GM18505 (cell line): Measurements from ENCODE around the gene ARHGAP21.

Experiments used
- ATAC-seq: cut with Tn5 transposase; IDR thresholded peaks from one replicate; pipeline ENCODE4 v1.9.1; 2021; ENCODE audit not compliant: unreplicated experiment
- POLR2A ChIP-seq: IDR thresholded peaks from 4 replicates; pipeline ENCODE4 v1.6.1; 2011; ENCODE audit warnings: borderline replicate concordance; ENCODE audit not compliant: insufficient read depth, insufficient read length; ENCODE audit errors: extremely low read depth

ARHGAP21 gene

DNA sequence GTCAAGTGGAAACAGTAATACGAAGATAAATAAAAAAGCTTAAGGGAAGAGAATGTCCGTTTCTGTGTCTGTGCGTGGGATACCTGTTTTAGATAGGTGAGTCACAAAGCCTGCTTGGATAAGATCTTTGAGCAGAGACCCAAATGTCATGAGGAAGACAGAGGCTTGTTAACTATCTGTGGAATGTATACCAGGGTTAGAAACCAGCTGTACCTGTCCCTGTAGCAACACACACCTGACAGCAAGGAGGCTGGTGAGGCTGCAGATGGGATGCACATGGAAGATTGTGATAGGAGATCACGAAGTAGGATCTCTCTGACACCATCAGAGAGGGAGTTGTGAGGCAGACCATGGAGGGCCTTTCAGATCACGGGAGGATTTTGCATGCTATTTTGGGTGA is 105.3 kb downstream of the ARHGAP21 start:
- ATAC-seq = no peak

DNA sequence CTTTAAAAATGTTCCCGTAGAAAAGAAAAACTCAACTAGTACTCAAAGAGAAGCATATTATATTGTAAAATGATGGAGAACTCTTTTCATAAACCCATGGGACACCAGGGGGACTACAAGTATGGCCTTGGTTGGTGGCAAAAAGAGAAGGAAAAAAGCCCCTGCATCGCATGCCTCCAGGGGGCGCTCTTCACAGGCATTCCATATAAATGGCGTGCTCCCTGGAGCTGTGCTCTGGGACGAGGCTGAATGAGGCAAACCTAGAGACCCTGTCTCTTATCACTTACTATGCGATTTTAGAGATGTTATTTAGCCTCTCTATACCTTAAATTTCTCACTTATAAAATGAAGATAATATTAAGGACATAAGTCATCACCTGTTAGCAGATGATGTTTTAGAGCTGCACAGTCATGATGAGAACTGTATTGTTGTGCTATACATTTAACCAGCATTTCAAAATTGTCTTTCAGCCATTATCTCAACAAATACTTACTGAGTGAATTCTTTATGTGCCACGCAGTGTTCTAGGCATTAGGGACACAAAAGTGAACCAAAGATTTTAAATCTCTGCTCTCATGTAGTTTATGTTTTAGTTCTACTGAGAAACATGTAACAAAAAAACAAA is 105.8 kb downstream of the ARHGAP21 start:
- ATAC-seq = no peak

More for the DNA sequence above, 105.3 kb downstream of the ARHGAP21 start:
- no peak for TF ChIP-seq POLR2A

DNA sequence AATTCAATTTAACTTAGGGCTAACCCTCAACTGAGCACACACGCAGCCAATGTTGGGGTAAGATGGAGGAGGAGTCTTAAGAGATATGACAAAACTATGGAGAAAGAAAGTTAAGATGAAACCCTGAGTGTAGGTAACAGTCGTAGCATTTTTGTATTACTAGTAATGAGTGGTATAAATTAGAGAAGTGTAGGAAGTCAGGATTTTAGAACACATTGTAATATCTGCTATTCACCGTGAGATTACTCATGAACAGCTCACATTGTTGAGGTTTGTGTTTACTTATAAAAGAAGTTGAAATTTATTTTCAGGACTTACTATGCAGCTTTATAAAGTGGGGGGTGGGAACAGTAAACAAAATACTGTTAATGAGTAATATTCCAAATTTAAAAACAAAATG is 107.2 kb downstream of the ARHGAP21 start:
- no peak for ATAC-seq
- no peak for TF ChIP-seq POLR2A

More for the DNA sequence above, 105.8 kb downstream of the ARHGAP21 start:
- no peak for TF ChIP-seq POLR2A

DNA sequence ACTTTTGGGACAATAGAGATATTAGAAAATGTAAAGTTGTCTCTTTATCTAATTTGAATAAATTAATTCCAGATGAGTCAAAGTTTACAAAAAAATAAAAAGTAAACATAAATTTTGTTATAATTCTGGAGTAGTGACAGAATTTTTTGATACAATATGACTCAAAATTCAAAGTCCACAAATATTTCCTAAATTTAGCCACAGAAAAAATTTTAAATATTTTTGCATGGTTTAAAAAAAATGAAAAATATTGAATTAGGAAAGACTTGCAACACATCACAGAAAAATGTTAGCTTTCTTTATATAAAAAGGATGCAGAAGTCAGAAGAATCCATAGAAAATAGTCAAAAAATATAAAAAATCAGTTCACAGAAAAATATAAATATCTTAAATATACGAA is 117.7 kb downstream of the ARHGAP21 start:
- TF ChIP-seq POLR2A = no peak
- no peak for ATAC-seq

DNA sequence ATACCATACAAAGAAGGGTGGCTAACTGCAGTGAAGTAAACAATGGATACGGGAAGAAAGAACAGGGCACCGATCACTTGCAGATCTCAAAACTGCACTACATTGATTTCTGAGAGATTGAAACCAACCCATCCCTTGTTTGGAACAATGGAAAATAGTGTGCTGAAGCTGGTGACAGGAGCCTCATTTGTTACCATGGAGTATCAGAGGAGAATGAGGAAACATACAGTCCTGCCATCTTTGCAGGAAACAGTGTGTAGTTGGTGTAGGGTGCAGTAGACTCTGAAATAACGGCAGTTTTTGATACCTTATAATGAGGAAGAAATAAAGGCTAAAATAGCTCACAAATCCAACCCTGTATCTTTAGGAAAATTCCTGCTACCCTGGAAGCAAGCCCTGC is 118.5 kb downstream of the ARHGAP21 start:
- TF ChIP-seq POLR2A = no peak
- no peak for ATAC-seq

DNA sequence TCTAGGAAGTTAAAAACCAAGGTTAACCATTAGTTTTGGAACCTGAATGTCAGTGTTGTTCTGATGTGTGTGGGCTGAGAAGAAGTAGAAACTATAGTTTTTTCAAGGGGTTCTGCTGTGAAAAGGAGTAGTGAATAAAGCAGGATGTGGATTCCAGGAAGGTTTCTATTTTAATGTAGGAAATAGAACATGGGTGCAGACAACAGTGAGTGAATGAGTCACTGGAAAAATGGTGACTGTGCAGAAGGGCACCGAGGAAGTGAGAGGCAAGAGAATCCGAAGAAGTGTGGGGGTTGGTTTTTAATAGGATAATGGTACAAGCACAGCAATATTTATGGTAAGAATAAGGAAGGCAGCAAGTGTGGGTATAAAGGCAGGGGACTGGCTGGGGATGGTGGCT is 120.4 kb downstream of the ARHGAP21 start:
- ATAC-seq = no peak
- no peak for TF ChIP-seq POLR2A

DNA sequence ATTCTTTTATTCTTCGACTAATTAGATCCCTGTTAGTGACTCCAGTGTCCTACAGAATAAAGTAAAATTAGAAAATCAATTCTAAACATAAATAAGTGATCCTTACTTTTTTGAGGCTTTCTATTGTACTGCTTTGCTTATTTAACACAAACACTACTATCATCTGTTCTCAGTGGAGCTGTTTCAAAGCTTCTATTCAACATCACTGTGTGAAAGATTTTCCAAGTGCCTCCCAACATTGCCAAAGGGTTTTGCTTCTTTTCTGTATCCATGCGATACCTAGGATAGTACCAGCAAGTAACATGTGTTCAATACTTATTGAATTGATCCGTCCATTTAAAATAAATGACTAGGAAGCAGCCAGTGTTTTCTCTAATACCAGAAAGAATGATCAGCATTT is 125.7 kb downstream of the ARHGAP21 start:
- ATAC-seq = no peak
- TF ChIP-seq POLR2A = no peak

DNA sequence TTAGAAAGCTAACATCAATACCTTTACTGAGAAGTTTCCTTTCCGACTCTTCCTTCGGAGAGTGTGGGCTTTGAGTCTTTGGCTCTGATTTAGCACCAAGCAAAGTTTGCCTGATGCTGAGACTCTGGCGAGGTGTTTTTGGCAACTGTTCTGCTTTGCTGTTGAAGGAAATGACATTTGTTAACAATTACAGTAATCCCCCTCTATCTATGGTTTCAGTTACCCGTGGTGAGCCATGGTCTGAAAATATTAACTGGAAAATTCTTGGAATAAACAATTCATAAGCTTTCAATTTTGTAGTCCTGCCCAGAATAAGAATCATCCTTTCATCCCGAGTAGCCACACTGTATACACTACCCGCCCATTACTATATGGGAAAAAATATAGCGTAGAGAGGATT is 126.3 kb downstream of the ARHGAP21 start:
- no peak for TF ChIP-seq POLR2A
- ATAC-seq = no peak

DNA sequence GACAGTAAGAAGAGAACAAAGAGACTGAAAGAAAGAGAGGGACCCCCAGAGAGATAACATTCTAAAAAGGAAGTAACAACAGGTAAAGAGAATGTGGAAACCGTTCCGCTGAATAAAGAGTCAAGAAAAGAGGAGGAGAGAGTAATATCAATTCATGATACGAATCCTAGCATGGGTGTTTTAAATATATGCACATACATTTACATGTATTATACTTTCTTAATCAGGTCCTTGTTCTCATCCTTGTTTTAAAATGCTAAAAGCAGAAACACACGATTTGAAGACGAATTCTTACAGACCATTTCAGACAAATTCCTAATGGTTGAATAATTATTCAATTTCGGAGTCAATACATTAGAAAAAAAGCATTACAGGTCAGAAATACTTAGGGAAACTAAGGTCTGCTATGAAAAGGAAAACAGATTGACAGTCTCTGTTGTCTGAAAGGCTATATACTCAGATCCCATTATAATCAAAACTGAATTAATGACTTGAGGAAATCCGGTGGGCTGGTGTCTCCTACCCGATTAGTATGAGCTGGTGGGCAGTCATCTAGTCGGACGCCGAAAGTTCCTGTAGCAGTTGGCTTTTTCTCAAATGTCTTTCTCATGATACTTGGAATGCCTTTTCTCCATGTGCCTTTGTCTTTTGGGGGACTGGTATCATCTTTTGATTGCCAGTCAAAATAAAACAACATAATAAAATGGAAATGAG is 127.3 kb downstream of the ARHGAP21 start:
- ATAC-seq = no peak
- TF ChIP-seq POLR2A = no peak

DNA sequence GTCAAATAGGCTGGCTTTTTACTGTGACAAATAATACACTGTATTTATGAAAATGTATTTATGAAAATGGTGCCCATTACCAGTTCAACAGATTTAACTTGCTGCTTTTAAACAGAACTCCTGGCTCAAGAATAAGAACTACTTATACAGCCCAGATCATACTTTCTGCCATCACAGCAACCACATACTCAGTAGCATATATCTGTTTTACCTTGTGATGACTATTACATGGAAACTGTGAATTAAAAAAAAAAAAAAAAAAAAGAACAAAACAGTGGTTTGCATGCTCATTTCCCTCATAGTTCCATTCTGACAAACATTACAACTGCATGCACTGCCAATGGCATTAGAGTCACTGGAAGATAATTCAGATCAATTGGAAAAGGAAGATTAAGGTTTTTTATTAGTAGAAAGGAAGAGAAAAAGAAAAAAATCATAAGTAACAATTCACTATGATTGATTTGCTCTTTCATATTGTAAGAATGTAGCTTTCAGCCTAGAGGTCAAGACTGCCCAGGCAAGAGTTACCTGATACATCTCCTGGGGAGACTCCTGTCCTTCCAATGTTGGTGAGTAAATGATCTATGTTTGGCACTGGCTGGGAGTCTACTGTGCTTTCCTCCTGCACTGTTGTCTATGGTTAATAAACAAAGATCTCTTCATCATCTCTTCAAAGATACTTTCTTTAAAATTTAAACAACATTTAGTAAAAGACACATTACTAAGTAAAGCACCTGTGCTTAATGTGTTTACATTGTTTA is 132.8 kb downstream of the ARHGAP21 start:
- no peak for ATAC-seq

DNA sequence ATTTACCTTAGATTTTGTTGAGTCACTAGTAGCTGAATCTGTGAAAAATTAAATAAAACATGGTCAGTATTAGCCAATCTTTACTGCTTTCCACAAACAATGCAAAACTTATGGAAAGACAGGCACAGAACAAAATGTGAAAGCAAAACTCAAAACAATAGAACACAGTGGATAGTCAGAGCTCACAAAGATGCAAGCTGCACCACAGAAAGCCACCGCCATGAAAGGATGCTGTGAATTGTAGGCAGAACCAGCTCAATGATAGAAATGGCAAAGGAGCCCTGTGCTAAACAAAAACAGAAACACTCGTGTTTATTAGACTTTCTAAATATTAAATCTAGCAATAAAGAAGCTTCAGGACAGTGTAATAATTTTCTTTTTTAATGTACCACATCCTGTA is 134.4 kb downstream of the ARHGAP21 start:
- TF ChIP-seq POLR2A = no peak
- no peak for ATAC-seq

More for the DNA sequence above, 132.8 kb downstream of the ARHGAP21 start:
- no peak for TF ChIP-seq POLR2A

DNA sequence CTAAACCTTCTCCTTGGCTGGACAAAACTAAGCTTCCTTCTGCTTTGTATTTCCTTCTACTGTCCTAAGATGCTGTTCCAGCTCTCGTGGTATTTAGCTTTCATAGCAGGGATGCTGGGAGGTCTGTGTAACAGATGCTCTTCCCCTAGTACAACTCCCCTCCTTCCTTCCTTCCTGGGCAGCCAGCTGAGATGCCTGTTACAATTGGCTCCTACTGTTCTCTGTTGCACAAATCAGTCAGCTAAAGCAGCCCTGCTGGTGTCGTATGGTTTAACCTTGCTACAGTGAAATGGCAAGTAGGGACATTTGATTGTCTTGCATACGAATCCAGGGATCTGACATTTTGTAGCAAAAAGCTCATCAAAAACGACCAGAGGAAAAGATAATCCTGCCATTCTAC is 143.8 kb downstream of the ARHGAP21 start:
- ATAC-seq = no peak
- no peak for TF ChIP-seq POLR2A

DNA sequence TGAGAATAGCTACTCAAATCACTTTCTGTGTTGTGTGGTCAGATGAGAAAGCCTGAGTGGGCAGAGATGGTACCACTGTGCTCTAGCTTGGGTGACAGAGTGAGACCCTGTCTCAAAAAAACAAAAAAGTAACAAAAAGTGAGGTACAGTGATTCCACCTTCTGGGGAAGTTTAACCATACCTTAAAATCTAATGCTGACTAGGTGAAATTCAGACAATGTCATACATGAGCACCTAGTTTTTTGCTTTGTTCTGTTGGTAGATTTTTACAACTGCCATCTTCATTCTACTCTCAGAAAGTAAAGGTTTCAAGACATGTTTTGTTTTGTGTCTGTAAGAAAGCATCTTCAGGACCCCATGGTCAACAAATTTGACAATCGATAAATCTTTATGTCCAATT is 144.2 kb downstream of the ARHGAP21 start:
- ATAC-seq = no peak
- TF ChIP-seq POLR2A = no peak
